SU-DHL-6 (cell line): ENCODE measurements around the gene RANBP3.

Experiments used
- EZH2phosphoT487 ChIP-seq: fragments of 200-600 bp; sonication (generic), shearing (Covaris generic); conservative IDR thresholded peaks from 2 replicates; pipeline ENCODE4 v1.6.1; 2018; ENCODE audit warnings: mild to moderate bottlenecking, antibody characterized with exemption, low read length, moderate library complexity, mixed read lengths
- TF ChIP-seq, protein P1 (sequence below): fragments of 200-600 bp; sonication (generic); IDR thresholded peaks from one replicate; pipeline ENCODE4 v1.5.1; 2017; ENCODE audit warnings: antibody characterized with exemption, mild to moderate bottlenecking, low read length, moderate library complexity; ENCODE audit not compliant: insufficient read depth, poor library complexity, severe bottlenecking

DNA sequence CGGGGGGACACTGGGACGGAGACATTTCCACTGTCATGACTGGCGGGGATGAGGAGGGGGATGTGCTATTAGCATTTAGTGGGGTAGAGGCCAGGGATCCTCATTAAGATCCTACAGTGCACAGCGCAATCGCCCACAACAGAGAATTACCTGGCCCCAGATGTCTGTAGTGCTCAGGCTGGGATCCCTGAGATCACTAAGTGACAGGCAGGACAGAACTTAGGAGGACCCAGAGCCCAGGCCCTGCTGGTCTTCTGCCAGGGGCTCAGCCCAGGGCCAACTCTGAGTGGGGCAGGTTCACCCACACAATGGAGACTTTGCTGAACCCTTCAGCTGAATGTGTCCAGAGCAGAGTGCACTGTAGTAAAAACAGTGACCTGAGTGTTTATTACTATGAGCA is 4.6 kb downstream of the RANBP3 start:
- TF ChIP-seq, protein P1, sequence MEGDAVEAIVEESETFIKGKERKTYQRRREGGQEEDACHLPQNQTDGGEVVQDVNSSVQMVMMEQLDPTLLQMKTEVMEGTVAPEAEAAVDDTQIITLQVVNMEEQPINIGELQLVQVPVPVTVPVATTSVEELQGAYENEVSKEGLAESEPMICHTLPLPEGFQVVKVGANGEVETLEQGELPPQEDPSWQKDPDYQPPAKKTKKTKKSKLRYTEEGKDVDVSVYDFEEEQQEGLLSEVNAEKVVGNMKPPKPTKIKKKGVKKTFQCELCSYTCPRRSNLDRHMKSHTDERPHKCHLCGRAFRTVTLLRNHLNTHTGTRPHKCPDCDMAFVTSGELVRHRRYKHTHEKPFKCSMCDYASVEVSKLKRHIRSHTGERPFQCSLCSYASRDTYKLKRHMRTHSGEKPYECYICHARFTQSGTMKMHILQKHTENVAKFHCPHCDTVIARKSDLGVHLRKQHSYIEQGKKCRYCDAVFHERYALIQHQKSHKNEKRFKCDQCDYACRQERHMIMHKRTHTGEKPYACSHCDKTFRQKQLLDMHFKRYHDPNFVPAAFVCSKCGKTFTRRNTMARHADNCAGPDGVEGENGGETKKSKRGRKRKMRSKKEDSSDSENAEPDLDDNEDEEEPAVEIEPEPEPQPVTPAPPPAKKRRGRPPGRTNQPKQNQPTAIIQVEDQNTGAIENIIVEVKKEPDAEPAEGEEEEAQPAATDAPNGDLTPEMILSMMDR = no peak
- TF ChIP-seq EZH2phosphoT487 = no peak
